HG02938 (cell line): ENCODE measurements around the gene ZNF511.

Source experiments
- ATAC-seq: cut with Tn5 transposase; IDR thresholded peaks from one replicate; pipeline ENCODE4 v1.9.1; 2021; ENCODE audit warnings: mild to moderate bottlenecking, moderate library complexity; ENCODE audit not compliant: unreplicated experiment

The ZNF511 gene

DNA sequence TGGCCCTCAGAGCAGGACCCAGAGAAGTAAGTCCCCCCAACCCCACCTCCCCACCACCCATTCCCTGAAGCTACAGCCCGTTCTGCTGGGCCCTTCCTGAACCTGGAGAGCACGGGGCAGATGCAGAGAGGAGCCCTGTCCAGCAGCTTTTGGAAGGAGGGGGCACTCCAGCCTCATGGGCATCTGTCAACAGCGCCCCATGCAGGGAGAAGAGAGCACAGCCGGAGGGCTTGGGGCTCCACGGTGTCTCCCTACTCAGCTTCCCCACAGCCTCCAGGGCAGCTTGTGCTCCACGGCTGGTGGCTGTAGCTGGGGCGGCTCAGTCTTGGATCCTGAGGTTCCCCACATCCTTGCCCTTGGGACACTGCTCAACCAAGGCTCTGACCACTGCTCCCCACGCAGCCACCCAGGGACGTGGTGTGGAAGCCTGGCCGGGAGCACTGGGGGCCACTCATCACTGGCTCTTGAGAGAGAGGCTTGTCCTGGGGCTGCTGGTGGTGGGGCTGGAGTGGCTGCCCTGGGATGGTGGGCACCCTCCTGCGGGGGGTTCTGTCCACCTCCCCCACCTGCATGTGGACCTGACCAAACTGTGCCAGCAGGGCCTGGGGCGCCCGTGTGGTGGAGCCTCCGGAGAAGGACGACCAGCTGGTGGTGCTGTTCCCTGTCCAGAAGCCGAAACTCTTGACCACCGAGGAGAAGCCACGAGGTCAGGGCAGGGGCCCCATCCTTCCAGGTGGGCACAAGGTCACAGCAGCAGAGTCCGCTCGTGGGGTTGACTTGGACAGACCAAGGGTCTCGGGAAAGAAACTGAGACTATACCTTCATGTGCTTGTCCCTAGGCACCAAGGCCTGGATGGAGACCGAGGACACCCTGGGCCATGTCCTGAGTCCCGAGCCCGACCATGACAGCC lies 42.9 kb downstream of the ZNF511 start:
- ATAC-seq, result no peak

DNA sequence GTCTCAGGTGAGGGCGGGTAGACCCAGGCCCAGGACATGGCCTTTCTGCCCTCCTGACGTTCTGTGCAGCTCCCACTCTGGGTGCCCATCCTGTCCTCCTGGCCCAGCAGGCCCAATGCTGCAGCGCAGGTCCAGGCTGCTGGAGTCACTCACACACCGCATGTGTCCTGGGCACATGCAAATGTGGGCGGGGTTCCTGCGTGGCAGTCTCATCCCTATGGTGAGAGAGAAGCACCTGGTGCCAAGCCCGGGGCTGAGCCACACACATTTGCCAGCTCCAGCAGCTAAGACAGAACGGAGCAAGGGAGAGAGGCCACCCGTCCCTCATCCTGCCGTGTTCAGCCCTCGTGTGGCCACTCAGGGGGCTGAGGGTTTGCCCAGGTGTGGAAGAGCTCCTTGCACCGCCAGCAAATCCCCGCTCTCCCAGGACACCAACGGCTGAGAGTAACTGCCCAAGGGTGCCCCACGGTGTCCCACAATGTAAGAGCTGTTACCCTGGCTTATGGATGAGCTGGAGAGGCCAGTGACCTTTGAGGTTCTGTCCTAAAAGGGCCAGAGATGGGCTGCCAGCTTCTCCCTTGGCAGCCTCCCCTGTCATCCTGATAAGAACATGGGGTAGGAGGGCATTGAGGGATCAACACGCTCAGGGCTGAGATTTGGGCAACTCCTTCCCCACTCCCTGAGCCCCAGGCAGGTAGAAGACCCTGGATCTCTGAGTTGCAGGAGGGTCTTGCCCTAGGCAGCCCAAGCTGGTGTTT lies 44.7 kb downstream of the ZNF511 start:
- no peak for ATAC-seq

DNA sequence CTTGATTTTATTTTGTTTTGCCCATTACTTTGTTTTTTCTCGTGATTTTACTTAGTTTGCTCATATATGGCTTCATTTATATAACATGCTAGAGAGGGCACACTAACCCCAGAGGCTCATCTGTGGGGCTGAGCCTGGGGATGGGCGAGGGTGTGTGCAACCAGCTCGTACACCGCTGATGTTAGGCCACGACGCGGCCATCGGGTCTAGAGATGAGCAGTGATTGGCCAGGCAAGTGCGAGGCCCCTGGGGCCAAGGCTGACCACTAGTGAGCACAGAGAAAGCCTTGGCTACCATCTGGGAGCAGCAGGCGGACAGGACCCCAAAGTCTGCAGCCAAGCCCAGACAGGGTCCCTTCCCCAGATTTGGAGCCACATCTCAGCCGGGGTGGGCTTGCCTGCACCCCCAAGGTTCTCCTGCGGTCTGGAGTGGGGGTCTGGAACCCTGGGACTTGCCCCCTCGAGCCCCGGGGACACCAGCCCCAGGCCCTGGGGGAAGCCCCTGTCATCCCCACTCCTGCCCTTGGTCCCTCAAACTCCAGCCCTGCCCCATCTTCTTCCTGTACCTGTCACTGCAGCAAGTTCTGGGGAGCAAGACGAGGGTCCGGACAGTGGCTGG lies 45.4 kb downstream of the ZNF511 start:
- ATAC-seq, result no peak

DNA sequence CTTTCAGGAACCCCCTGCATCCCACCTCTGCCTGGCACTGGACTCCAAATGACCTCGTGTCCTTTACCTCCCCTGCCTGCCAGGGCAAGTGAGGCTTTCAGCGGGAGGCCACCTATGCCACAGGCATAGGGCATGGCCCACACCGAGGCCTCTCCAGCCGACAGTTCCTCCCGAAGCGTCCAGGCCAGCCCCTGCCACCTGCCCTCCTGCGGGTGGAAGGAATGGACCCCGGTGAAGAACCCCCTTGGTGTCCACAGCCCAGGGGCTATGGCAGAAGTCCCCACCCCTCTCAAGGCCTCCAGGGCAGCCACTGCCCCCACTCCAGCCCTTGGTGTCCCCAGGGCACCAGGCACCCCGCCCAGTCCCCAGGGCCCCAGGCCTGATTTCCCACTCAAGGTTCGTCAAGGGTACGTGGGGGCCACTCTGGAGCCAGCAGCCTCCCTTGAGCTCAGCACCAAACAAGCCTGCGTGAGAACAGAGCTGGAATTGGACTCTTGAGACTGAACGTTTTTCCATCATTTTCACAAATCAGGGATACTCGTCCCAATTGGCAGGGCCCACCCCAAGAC lies 46.0 kb downstream of the ZNF511 start:
- no peak for ATAC-seq

DNA sequence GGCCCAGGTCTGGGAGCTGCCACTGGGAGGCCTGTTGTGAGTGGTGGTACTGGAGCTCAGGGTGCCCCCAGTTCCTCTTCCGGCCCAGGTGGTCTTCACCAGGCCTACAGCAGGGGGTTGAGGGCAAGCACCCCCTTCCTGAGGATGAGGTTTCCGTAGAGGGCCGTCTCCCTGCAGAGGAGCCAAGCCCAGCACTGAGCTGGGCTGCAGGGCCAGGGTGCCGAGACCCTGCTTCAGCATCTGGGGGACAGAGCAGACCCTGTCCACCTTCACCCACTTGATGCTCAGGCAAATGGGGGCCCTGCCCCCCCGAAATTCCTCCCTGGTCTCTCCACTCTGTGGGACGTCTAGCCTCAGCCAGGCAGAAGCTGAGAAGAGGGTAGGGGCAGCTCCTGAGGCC lies 46.6 kb downstream of the ZNF511 start:
- no peak for ATAC-seq

DNA sequence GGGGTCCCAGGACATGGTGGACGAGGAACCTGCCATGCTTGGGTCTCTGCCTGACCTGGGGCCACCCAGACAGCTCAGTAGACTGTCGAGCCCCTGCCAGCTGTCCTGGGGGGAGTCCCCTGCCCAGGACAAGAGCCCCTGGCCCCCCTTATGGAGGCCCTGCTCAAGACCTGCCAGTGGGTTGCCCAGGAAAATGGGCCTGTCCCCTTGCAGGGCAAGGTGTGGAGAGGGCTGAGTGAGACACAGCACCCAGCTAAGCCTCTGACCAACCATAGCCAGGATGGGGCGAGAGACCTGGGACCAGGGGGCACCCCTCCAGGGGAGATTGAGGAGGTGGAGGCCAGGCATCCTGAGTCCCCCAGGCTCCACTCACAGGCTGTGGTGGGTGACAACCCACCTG lies 47.3 kb downstream of the ZNF511 start:
- no peak for ATAC-seq

DNA sequence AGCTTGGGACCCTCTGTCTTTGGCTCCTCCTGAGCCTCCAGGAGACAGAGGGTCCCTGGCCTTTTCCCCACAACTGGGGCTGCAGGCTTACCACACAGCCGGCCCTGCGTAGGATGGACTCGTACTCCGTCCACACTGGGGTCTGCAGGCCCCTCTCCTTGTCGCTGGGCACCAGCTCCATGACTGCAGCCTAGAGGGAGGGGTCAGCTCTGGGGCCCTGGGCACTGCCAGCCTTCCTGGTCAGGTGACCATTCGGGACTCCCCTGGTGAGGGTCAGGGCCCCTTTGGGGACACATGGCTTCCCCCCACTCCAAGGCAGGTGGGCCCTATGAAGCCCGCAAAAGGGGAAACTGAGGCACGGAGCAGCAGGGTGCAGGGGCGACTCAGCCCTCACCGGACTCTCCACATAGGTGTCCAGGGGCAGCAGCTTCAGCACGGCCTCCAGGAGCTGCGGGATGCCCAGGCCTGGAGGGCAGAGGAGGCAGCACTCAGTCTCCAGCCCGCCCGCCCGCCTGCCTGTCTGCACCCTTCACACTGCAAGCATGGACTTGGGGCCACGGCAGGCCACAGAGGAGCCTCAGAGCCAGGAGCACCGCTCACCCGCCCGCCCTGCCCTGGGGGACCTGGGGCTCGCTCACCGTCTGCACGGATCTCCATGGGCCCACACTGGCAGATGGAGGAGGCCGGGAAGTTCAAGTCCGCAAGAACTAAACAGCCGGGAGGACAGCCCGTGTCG lies 48.0 kb downstream of the ZNF511 start:
- peak; percentile 6 for ATAC-seq

DNA sequence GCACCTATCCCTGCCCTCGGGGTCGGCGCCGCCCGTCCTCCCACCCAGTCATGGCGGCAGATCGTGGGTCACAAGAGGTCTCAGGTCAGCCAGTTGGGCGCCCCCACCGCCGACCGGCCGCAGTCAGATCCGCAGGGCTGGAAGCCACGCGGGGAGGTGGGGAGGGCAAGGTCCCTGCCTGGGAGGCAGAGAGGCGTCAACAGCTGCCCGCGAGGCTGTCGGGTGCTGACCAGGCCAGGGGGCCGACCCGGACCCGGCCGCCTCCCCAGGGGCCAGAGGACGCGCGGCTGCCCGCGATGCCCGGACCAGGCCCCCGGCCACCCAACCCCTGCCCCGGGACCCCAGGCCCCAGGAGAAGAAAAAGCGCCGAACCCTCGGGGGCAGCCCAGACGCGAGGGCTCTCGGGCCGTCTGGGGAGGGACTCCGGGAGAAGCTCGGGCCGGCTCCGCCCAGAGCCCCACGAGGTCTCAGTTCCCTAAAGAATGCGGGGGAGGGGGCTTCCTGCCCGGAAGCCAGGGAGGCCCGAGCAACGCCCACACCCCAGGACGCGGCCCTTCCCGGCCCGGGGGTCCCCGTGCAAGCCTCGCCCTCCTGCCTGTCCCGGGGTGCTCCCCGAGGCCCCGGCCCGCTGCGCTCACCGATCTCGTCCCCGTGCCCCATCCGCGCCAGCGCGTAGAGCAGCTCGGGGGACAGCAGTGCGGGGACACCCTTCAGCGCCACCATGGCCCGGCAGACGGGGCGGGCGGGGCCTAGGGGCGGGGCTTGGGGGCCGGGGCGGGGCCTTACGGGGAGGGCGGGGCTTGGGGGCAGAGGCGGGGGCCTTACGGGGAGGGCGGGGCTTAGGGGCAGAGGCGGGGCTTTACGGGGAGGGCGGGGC lies 48.8 kb downstream of the ZNF511 start, which contains the start of gene FUOM:
Gene FUOM, minus strand, starts transcription at position 735 of the 877 bp plus-strand sequence. Its CDS starts 12 bp downstream, at position 723.
- peak; percentile 66 for ATAC-seq

DNA sequence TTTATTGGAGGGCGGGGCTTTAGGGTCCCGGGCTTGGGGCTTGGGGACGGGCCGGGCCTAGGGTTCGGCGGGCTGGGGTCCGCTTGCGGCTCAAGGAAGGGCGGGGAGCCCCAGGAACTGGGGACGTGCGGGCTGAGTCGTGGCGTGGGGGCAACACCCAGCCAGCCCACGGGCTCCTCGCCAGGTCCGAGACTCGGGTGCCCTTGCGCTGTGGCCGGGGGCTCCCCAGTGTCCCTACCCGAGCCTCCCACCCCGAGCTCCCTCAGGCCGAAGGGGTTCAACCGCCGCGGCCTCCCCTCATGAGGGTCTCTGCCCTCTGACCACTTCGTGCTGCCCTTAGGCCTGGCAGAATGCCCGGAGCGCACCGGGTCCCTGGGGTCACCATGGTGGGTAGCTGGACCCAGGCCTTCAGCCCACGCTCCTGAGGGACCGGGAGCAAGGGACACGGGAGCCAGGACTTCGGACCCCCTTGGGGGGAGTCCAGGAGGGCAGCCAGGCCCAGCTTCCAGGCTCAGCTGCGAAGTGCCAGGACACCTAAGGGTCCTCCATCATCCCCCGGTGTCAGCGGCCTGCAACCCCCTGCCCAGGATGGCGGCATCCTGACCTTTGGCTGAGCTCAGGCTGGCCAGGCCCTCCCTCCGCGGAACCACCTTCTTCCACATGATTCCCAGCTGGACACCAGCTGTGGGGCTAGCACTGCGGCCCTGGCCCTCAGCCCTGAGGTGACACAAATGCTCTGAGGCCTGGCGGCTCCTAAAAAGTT lies 49.6 kb downstream of the ZNF511 start:
- no peak for ATAC-seq

DNA sequence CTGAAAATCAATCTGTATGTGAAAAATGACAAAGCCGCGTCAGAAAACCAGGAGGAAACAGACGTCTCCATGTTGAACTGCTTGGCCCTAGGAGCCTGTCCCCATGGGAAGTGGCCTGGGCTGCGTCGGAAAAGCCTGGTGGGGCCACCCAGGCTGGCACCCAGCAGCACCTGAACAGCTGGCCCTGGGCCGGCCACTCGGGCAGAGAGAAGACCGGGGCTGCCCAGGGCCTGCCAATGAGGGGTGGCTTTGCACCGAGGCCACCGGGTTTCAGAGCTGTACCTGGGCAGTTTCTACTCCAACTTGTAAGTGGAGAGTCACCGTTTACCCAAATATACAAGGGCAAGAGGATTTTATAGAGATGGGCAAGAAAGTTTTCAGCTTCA lies 50.2 kb downstream of the ZNF511 start:
- ATAC-seq, result no peak

DNA sequence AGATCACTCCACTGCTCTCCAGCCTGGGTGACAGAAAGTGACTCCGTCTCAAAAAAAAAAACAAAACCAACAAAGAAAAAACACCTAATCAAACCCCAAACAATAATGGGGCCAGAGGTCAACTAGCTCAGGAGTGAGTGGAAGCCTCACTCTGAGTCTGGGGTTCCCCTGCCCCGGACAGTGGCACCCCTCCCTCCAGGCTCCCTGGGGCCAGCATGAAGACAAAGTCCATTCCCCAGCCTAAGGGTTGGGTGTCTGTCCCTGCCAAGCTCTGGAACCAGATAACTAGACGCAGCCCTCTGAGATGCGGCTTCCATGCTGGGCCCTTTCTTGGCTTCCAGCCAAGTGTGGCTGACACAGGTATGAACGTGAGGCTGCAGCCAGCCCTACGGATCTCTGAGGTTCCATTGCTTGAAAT lies 50.8 kb downstream of the ZNF511 start:
- no peak for ATAC-seq

DNA sequence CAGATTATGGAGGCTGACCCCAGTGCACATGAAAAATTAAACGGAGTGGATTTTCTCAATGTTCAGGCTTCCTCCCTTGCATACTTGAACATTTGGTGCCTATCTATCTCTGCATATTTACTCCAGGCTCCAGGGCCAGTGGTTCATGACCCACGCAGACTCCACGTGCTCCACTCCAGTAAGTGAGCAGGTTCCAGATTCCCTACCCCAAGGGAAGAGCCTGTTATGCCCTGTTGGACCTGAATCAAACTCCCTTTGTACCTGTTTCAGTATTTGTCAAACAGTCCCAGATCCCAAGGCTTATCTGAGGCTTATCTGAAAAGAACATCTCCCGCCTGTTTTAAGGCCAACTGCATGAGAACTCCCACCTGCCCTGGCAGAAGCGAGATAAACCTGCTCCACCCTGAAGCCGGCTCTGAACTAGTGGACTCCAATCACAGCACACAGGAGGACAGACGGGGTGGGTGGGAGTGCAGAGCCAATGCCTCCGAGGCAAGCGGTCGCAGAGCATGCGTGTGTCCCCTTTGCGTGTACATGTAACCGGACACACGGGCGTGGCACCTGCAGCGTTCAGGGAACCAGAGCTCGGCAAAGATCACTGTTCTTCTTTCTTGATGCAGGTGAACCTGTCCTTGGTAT lies 51.4 kb downstream of the ZNF511 start:
- ATAC-seq, result no peak

DNA sequence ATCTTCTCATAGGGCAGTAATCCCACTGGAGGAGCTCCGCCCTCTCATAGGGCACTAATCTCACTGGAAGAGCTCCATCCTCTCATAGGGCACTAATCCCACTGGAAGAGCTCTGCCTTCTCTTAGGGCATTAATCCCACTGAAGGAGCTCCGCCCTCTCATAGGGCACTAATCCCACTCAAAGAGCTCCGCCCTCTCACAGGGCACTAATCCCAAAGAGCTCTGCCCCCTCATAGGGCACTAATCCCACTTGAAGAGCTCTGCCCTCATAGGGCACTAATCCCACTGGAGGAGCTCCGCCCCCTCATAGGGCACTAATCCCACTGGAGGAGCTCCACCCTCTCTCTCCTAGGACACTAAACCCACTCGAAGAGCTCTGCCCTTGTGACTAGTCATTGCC lies 52.5 kb downstream of the ZNF511 start:
- no peak for ATAC-seq

DNA sequence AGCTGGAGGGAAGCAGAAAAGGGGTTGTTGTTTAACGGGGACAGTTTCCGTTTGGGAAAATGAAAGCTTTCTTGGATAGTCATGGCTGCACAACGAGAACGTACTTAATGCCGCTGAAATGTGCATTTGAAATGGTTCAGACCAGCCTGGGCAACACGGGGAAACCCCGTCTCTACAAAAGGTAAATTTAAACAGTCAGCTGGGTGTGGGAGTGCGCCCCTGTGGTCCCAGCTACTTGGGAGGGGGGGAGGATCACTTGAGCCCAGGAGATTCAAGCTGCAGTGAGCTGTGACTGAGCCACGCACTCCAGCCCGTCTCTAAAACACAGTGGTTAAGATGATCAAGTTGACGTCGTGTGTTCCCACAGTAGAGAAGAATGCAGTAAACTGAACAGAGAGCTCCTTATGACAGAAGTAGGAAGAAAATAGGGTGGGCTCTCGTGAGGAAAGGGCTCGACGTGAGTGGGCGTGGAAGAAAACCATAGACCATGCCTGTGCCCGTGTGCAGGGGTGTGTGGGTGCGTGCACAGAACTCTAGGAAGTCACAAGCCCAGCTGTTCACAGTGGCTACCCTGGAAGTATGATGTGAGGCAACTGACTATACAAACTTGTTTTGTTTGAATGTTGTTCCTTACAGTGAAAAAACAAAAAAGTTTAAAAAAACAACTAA lies 53.2 kb downstream of the ZNF511 start:
- no peak for ATAC-seq
